HL-60 (cell line): ENCODE data around the gene LAMC2.

Source experiments
- DNase-seq, 2 experiments: peaks; one replicate each; pipeline ENCODE4 v3.0.0-alpha.2; 2010 to 2020; ENCODE audit warnings: low read depth in 1 of 2, low spot score in 1 of 2
- H3K27ac ChIP-seq: fragments of 250-450 bp; sonication (Bioruptor Pico); replicated peaks from 2 replicates; pipeline ENCODE4 v1.5.1; 2020; ENCODE audit warnings: mild to moderate bottlenecking, moderate library complexity
- H3K27me3 ChIP-seq: fragments of 250-450 bp; sonication (Bioruptor Pico); 2 replicates; pipeline ENCODE4 v1.5.1; 2021; ENCODE audit warnings: mild to moderate bottlenecking, moderate library complexity; ENCODE audit not compliant: insufficient read depth, poor library complexity, severe bottlenecking
- H3K4me3 ChIP-seq: replicated peaks from 2 replicates; pipeline ENCODE4 v1.5.1; 2011; ENCODE audit warnings: mild to moderate bottlenecking, control low read depth, low read length; ENCODE audit not compliant: insufficient read depth
- CTCF ChIP-seq: IDR thresholded peaks from one replicate; pipeline ENCODE4 v1.5.1; 2011; ENCODE audit warnings: low read length, control low read depth, inconsistent platforms; ENCODE audit not compliant: insufficient read depth
- GABPA ChIP-seq: IDR thresholded peaks from 2 replicates; pipeline ENCODE4 v1.6.1; 2012; ENCODE audit warnings: low read depth
- POLR2AphosphoS5 ChIP-seq: IDR thresholded peaks from 2 replicates; pipeline ENCODE4 v1.6.1; 2012; ENCODE audit warnings: low read depth
- REST ChIP-seq: IDR thresholded peaks from 2 replicates; pipeline ENCODE4 v1.6.1; 2012; ENCODE audit warnings: low read depth; ENCODE audit not compliant: insufficient replicate concordance
- SPI1 ChIP-seq: IDR thresholded peaks from 2 replicates; pipeline ENCODE4 v1.6.1; 2012; ENCODE audit warnings: low read depth, mild to moderate bottlenecking, borderline replicate concordance

LAMC2 gene

GRCh38 chr1:183285256-183285655 lies 99.2 kb downstream of the LAMC2 start:
- no peak for DNase-seq
- TF ChIP-seq POLR2AphosphoS5 (no peak), CTCF (no peak), GABPA (no peak), REST (no peak), SPI1 (no peak)
- Histone ChIP-seq H3K27ac (no peak overlapping the region), H3K27me3 (no peaks in the 10 kb centered on the region), H3K4me3 (no peak overlapping the region)

GRCh38 chr1:183285746-183286145 lies 99.7 kb downstream of the LAMC2 start:
- no peak for TF ChIP-seq REST
- Histone ChIP-seq H3K27ac (no peak overlapping the region), H3K27me3 (no peaks in the 10 kb centered on the region), H3K4me3 (no peak overlapping the region)
- no peak for DNase-seq

GRCh38 chr1:183287191-183287675 lies 101.2 kb downstream of the LAMC2 start:
- Histone ChIP-seq H3K4me3 (no peak overlapping the region), H3K27ac (no peak overlapping the region), H3K27me3 (no peaks in the 10 kb centered on the region)
- DNase-seq = no peak
- TF ChIP-seq CTCF (no peak), POLR2AphosphoS5 (no peak), SPI1 (no peak), REST (no peak), GABPA (no peak)

- no peak for DNase-seq
- no peaks in the 10 kb centered on the region for H3K27me3 ChIP-seq
- no peak overlapping the region for H3K27ac ChIP-seq
- TF ChIP-seq REST (no peak), GABPA (no peak), POLR2AphosphoS5 (no peak), CTCF (no peak), SPI1 (no peak)
- no peak overlapping the region for H3K4me3 ChIP-seq
Observed at GRCh38 chr1:183288583-183288982, 102.5 kb downstream of the LAMC2 start.
